ENCODE data around the gene RAPGEF4. TPM values are rescaled to one million over a fixed set of nuclear protein-coding genes. Genes with fewer than 3 reads are reported as not detected.

The RAPGEF4 gene
- total RNA-seq, 1 donor from 2014 or later, result 1.7 TPM

DNA sequence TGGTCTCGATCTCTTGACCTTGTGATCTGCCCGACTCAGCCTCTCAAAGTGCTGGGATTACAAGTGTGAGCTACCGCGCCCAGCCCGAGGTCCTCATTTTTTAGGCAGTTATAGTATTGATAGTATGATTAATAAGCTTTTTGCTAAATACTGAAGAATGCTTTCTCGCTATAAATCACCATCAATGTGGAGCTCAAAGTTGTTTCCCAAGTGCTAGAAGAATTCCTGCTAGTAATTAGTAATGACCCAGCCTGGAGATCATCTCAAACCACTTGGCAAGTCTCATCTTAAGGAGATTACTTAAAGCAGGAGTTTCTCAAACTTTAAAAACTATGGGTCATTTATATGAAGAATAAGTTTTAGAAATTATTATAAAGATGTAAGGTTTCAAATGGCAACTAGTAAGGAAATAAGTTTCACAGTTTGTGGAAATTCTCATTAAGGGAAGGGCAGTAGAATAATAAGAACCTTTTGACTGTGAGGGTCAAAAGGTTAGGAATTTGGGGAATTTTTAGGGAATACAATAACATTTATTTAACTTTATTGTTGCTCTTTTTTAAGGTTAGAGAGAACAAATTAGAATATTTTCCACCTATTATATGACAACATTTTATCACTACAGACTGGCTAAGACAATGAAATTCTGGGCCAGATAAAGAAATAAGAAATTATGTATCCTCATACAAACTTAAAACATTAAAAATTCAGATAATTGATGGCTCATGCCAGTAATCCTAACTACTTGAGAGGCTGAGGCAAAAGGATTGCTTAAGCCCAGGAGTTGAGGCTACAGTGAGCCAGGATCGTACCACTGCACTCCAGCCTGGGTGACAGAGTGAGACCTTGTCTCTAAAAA is 191.4 kb downstream of the RAPGEF4 start:
- Mint-ChIP-seq H3K4me3 (no peak overlapping the region), H3K27ac (ENCODE audit: unreplicated experiment) (no peak overlapping the region), H3K9me3 (peaks cover 2% of the 10 kb centered on the region), H3K27me3 (ENCODE audit: low read depth) (no peaks in the 10 kb centered on the region), H3K4me1 (peaks cover 25% of the 10 kb centered on the region), H3K36me3 (ENCODE audit: low read depth) (no peaks in the 10 kb centered on the region)
- TF ChIP-seq, protein P1, sequence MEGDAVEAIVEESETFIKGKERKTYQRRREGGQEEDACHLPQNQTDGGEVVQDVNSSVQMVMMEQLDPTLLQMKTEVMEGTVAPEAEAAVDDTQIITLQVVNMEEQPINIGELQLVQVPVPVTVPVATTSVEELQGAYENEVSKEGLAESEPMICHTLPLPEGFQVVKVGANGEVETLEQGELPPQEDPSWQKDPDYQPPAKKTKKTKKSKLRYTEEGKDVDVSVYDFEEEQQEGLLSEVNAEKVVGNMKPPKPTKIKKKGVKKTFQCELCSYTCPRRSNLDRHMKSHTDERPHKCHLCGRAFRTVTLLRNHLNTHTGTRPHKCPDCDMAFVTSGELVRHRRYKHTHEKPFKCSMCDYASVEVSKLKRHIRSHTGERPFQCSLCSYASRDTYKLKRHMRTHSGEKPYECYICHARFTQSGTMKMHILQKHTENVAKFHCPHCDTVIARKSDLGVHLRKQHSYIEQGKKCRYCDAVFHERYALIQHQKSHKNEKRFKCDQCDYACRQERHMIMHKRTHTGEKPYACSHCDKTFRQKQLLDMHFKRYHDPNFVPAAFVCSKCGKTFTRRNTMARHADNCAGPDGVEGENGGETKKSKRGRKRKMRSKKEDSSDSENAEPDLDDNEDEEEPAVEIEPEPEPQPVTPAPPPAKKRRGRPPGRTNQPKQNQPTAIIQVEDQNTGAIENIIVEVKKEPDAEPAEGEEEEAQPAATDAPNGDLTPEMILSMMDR (conservative IDR thresholded peaks at IDR 0.05), result no peak
- DNase-seq (ENCODE audit: low read depth, low spot score), result no peak

DNA sequence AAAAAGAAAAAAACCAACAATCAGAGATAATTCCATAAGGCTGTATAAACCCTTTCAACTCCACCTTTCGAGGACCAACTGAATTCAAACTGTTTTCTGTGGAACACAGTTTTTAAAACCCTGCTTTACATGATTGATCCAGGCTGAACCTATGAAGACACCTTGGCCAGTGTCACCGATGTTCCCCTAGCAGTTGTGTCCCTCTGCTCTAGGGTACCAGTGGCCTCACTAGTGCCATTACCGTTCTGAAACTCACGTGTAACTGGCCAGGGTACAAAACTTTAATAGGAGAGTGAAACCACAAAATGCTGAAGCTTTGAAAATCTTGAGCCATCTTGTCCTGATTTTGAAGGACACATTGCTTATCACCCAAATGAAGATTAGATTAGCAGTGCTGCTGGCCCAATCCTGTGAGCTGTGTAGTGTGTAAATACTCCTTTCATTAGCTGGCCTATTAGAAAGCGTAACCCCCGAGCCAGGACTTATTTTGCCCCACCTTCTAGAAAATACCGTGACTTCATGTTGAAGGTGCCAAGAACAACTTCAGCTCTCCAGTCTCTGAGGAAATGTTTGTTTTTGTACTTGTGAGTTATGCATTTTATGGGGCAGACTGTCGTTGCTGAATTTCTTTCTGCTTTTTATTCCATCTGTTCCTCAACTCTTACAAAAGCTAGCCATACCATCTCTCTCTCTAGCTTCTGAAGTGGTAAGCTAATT is 192.2 kb downstream of the RAPGEF4 start:
- Mint-ChIP-seq H3K27ac (ENCODE audit: unreplicated experiment) (no peak overlapping the region), H3K36me3 (ENCODE audit: low read depth) (no peaks in the 10 kb centered on the region), H3K27me3 (ENCODE audit: low read depth) (no peaks in the 10 kb centered on the region), H3K4me3 (no peak overlapping the region), H3K4me1 (peaks cover 27% of the 10 kb centered on the region), H3K9me3 (peaks cover 2% of the 10 kb centered on the region)
- TF ChIP-seq, protein P1 (conservative IDR thresholded peaks at IDR 0.05), result no peak
- DNase-seq (ENCODE audit: low read depth, low spot score), result no peak

DNA sequence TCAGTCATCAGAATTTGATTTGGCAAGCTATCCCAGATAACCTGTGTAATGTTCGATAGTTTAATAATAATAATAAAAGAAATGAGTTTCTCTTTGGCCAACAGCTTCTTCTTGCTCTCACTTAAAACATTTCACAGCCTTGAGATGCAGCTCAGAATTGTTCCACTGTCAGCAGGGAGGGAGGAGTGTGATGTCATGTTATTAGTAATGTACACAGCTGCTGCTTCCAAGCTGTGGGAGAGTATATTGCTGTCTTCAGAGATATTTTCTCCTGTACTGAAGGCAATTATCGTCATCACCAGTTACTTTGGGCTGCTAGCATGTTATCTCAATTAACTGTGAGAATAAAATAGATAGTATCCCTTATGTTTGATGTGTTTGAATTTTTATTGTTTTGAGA is 193.1 kb downstream of the RAPGEF4 start:
- Mint-ChIP-seq H3K27ac (ENCODE audit: unreplicated experiment) (no peak overlapping the region), H3K27me3 (ENCODE audit: low read depth) (no peaks in the 10 kb centered on the region), H3K4me3 (no peak overlapping the region), H3K4me1 (peaks cover 27% of the 10 kb centered on the region), H3K36me3 (ENCODE audit: low read depth) (no peaks in the 10 kb centered on the region), H3K9me3 (peaks cover 2% of the 10 kb centered on the region)
- TF ChIP-seq, protein P1 (conservative IDR thresholded peaks at IDR 0.05), result no peak
- DNase-seq (ENCODE audit: low read depth, low spot score), result no peak

DNA sequence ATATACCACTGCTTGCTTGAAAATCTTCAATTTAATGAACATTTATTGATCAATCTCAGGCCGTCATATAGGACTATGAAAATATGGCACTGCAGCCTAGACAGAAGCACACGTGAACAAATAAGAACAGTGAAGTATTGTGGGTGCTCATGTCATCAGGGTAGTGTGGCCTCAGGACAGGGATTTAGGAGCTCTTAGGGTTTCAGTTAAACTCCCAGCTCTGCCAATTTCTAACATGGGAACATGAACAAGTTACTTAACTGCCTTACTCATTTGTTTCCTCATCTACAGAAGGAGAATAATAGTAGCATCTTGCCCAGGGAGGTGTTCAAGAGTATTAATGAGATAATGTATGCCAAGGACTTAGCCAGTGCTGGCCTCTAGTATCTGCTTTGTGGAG is 194.0 kb downstream of the RAPGEF4 start:
- Mint-ChIP-seq H3K4me1 (peaks cover 27% of the 10 kb centered on the region), H3K36me3 (ENCODE audit: low read depth) (no peaks in the 10 kb centered on the region), H3K9me3 (no peaks in the 10 kb centered on the region), H3K27ac (ENCODE audit: unreplicated experiment) (no peak overlapping the region), H3K27me3 (ENCODE audit: low read depth) (no peaks in the 10 kb centered on the region), H3K4me3 (no peak overlapping the region)
- no peak for DNase-seq (ENCODE audit: low read depth, low spot score)
- TF ChIP-seq, protein P1 (conservative IDR thresholded peaks at IDR 0.05), result no peak

DNA sequence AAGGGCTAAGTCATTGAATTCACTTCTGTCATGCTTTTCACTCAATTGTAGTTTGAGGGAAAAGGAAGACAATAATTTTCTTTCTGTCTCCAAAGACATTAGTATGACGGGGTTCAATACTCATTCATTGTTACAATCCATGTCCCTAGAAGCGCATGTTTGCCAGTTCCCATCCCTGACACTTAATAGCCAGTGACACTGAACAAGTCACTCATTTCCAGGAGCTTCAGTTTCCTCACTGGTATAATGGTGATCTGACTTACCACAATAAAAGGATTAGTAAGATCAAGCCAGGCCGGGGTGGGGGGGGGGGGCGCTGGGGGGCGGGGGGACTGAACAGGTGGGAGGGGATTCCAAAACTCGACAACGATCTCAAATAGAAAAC is 195.2 kb downstream of the RAPGEF4 start:
- Mint-ChIP-seq H3K36me3 (ENCODE audit: low read depth) (no peaks in the 10 kb centered on the region), H3K9me3 (no peaks in the 10 kb centered on the region), H3K27ac (ENCODE audit: unreplicated experiment) (no peak overlapping the region), H3K27me3 (ENCODE audit: low read depth) (no peaks in the 10 kb centered on the region), H3K4me1 (peaks cover 27% of the 10 kb centered on the region), H3K4me3 (no peak overlapping the region)
- no peak for DNase-seq (ENCODE audit: low read depth, low spot score)
- TF ChIP-seq, protein P1 (conservative IDR thresholded peaks at IDR 0.05), result no peak
